ENCODE measurements around the gene PLXNA2. TPM values are rescaled to one million over a fixed set of nuclear protein-coding genes. Genes with fewer than 3 reads are reported as not detected.
A peak's percentile ranks its signal among the peaks of the same experiment; 100 is the strongest.

PLXNA2 gene
- total RNA-seq, 1 donor from 2014 or later: 9.0 TPM

GRCh38 chr1:208002078-208002477 is 242.1 kb downstream of the PLXNA2 start:
- DNase-seq (ENCODE audit: low read depth): no peak
- H3K27me3 ChIP-seq (ENCODE audit: control insufficient read depth, insufficient read depth, low read length): no peaks in the 10 kb centered on the region
- FAIRE-seq: no peak
- no peak overlapping the region for H3K4me3 ChIP-seq (ENCODE audit: low read depth, low read length)
- no peaks in the 10 kb centered on the region for H3K36me3 ChIP-seq (ENCODE audit: control insufficient read depth, insufficient read depth, low read length)
- no peak for TF ChIP-seq CTCF (IDR thresholded peaks at IDR 0.05; ENCODE audit: insufficient read depth, low read length, severe bottlenecking)

GRCh38 chr1:208000504-208000903 is 243.7 kb downstream of the PLXNA2 start:
- DNase-seq (ENCODE audit: low read depth) (no peak), FAIRE-seq (no peak)
- TF ChIP-seq CTCF (IDR thresholded peaks at IDR 0.05; ENCODE audit: insufficient read depth, low read length, severe bottlenecking): no peak
- Histone ChIP-seq H3K4me3 (ENCODE audit: low read depth, low read length) (no peak overlapping the region), H3K36me3 (ENCODE audit: control insufficient read depth, insufficient read depth, low read length) (no peaks in the 10 kb centered on the region), H3K27me3 (ENCODE audit: control insufficient read depth, insufficient read depth, low read length) (peaks cover 2% of the 10 kb centered on the region)

GRCh38 chr1:207999972-208000371 is 244.2 kb downstream of the PLXNA2 start:
- no peak for TF ChIP-seq CTCF (IDR thresholded peaks at IDR 0.05; ENCODE audit: insufficient read depth, low read length, severe bottlenecking)
- no peak for DNase-seq (ENCODE audit: low read depth)
- no peak for FAIRE-seq
- Histone ChIP-seq H3K27me3 (ENCODE audit: control insufficient read depth, insufficient read depth, low read length) (peaks cover 3% of the 10 kb centered on the region), H3K36me3 (ENCODE audit: control insufficient read depth, insufficient read depth, low read length) (no peaks in the 10 kb centered on the region), H3K4me3 (ENCODE audit: low read depth, low read length) (no peak overlapping the region)

- peak; percentile 50 for FAIRE-seq
- no peak overlapping the region for H3K4me3 ChIP-seq (ENCODE audit: low read depth, low read length)
- no peaks in the 10 kb centered on the region for H3K36me3 ChIP-seq (ENCODE audit: control insufficient read depth, insufficient read depth, low read length)
- H3K27me3 ChIP-seq (ENCODE audit: control insufficient read depth, insufficient read depth, low read length): peaks cover 3% of the 10 kb centered on the region
- TF ChIP-seq CTCF (IDR thresholded peaks at IDR 0.05; ENCODE audit: insufficient read depth, low read length, severe bottlenecking): no peak
- no peak for DNase-seq (ENCODE audit: low read depth)
Observed at GRCh38 chr1:207999274-207999915, 244.8 kb downstream of the PLXNA2 start.

- TF ChIP-seq CTCF (IDR thresholded peaks at IDR 0.05; ENCODE audit: insufficient read depth, low read length, severe bottlenecking): no peak
- FAIRE-seq (no peak), DNase-seq (ENCODE audit: low read depth) (no peak)
- Histone ChIP-seq H3K27me3 (ENCODE audit: control insufficient read depth, insufficient read depth, low read length) (peaks cover 3% of the 10 kb centered on the region), H3K4me3 (ENCODE audit: low read depth, low read length) (no peak overlapping the region), H3K36me3 (ENCODE audit: control insufficient read depth, insufficient read depth, low read length) (no peaks in the 10 kb centered on the region)
Observed at GRCh38 chr1:207998691-207999090, 245.5 kb downstream of the PLXNA2 start.

Measured in bronchial epithelial cell (primary cell).